ENCODE data around the gene COMMD1.
"Not testable (repeated sequence)": the region's sequence is repeated elsewhere in the genome, so short reads cannot be mapped to it uniquely, and the experiment has no call there.

Gene COMMD1

DNA sequence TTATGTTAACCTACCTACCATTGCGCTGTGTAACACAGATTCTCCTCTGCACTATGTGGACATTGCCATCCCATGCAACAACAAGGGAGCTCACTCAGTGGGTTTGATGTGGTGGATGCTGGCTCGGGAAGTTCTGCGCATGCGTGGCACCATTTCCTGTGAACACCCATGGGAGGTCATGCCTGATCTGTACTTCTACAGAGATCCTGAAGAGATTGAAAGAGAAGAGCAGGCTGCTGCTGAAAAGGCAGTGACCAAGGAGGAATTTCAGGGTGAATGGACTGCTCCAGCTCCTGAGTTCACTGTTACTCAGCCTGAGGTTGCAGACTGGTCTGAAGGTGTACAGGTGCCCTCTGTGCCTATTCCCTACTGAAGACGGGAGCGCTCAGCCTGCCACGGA, 241.3 kb downstream of the COMMD1 start:
- not testable (repeated sequence) for DNase-seq

DNA sequence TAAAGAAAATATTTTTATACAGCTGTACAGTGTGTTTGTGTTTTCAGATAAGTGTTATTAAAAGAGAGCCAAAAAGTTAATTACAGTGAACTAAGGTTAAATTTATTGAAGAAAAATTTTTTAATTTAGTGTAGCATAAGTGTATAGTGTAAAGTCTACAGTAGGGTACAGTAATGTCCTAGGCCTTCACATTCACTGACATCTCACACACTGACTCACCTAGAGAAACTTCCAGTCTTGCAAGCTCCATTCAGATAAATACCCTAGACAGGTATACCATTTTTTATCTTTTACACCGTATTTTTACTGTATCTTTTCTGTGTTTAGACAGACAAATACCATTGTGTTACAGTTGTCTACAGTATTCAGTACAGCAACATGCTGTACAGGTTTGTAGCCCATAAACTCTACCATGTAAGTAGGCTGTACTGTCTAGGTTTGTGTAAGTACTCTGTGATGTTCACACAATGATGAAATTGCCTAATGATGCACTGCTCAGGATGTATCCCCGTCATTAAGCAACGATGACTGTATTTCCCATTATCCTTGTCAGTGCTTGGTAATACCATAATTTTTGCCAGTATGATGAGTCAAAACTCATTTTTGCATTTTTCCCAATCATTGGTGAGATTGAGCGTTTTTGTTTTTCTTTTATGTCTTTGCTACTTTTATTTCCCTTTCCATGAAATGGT, 242.3 kb downstream of the COMMD1 start:
- no peak for DNase-seq

DNA sequence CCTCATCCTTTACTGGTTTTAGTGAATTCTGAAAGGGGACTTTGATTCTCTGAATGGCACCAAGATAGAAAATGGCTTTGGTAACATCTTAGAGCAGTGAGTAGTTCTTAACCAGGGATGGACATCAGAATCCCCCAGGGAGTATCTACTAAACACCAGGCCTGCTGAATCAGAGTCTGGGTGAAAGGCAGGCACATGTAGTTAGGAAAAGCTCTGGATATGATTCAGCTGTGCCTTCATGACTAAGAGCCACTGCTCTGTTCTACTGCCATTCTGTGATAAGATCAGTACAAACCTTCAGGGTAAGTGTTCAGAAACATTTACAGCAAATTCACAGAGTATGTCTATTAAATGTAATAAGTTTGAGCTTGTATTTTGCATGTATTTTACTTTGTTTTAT, 244.2 kb downstream of the COMMD1 start:
- DNase-seq = no peak

DNA sequence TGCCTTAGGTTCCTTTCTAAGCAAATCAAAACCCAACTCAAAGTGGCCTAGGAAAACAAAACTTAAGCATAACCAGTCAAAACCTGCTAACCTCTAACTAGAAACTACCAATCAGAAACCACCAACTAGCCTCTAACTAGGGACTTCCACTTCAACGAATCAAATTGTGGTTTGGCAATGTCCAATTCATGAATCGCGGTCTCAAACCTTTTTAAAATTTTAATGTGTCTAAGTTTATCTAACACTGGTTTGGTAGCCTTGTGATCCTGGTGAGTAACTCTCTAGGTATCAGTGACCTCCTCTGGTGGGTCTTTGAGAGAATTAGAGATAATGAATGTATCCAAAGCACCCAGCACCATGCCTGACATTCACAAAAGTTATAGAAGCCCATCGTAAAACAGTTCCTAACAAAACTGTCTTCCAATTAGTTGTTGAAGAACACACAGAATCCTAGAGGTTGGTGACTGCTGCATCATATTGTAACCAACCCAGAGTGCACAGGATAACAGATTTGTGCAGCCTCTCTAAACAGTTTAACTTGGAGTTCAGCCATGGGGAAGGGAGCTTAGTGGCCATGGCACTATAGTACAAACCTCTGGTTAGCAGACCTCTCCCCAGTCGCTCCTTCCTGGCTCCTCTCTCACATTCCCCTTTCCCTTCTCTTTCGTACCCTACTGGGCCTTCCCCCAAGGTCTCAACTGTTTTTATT, 245.3 kb downstream of the COMMD1 start:
- DNase-seq = no peak

DNA sequence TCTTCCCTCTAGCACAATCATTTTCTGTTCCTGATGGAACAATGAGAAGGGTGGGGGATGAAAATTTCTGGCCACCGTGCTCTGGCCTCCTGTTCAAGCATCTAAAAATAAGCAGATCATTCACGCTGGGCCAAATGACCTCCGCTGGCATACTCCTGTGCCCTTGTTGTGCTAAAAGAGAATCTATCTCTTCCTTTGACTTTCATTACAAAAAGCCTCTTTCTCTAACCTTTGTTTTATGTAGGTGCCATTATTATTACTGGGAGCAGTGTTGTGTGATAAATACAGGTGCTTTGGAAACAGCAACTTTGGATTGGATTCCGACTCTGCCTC, 245.8 kb downstream of the COMMD1 start:
- DNase-seq = no peak

DNA sequence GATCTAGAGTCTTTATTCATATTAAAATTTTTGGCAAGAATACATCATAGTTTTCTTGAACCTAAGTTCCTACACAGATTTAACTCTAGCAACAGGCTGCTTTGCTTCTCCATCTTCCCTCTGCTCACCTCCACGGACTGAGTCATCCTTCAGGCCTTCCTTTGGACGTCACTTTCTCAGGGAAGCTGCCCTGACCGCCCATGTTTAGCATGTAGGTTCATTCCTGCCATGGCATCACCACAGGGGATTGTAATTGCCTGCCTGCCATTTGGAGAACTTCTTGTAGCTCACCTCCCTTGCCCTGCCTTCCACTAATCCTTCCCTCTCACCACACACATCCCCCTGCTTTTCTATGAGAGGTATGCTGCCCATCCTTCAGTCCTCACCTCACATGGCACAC, 246.5 kb downstream of the COMMD1 start:
- DNase-seq = no peak

DNA sequence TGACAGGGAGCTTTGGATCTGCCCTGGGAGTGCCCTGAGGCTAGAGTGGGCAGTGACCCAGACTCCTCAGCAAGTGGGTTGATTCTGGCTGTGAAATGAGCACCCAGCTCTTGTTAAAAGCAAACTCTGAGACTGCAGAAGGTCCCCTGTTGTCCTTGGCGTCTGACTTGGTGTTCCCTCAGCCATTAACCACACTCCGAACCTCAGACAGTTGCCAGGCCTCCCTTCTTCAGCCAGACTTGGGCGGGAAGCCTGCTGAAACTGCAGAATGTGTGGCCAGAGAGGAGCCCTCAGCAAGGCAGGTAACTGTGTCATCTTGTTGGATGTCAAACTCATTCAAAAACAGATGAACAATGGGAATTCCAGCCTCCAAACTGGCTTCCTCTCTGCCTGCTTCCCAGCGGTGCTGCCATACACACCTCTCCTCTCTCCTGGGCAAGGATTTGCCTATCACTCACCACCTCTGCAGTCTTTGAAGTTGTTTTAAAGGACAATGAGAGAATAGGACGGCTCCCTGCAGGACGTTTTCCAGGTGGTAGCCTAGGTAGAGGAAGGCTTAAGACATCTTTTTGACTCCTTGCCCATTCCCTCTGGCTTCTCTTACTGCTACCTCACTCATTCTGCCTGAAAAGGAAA, 251.5 kb downstream of the COMMD1 start:
- no peak for DNase-seq

DNA sequence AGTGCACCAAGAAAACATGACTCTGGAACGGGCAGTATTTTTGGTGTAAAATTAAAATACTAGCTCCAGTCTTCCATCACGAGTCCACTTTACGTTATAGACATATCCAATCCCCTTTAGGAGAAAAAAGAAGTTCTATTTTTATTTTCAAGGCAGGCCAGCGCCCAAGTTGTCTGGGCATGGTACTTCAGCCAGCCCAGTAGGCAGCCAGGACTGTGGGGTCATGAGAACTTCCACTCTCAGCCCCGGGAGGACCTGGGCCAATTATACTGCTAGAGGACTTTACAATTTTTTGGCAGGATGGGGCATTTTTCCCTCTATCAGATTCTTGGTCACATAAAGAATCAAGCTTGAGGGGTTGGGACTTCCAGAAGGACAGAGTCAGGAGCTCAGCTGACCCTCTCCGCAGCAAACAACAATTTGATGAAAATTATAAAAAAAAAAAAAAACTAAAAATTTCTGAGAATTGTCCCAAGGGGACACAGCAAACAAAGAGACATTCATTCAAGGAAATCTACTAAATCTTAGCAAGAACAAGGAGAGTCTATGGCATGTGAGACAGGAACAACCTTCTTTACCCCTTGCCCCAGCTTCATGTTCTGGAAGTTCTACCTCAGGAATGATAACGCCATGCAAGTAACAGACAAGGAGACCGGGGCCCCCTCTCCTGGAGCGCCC, 253.1 kb downstream of the COMMD1 start:
- no peak for DNase-seq

DNA sequence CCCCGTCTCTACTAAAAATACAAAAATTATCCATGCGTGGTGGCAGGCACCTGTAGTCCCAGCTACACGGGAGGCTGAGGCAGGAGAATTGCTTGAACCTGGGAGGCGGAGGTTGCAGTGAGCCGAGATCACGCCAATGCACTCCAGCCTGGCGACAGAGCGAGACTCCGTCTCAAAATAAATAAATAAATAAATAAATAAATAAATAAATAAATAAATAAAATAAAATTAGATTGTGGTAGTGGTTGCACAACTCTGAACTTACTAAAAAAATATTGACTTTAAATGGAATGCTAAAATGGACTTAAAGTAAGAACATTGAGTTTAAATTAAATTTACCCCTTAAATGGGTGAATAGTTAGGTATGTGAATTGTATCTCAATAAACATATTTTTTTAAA, 255.2 kb downstream of the COMMD1 start:
- not testable (repeated sequence) for DNase-seq

DNA sequence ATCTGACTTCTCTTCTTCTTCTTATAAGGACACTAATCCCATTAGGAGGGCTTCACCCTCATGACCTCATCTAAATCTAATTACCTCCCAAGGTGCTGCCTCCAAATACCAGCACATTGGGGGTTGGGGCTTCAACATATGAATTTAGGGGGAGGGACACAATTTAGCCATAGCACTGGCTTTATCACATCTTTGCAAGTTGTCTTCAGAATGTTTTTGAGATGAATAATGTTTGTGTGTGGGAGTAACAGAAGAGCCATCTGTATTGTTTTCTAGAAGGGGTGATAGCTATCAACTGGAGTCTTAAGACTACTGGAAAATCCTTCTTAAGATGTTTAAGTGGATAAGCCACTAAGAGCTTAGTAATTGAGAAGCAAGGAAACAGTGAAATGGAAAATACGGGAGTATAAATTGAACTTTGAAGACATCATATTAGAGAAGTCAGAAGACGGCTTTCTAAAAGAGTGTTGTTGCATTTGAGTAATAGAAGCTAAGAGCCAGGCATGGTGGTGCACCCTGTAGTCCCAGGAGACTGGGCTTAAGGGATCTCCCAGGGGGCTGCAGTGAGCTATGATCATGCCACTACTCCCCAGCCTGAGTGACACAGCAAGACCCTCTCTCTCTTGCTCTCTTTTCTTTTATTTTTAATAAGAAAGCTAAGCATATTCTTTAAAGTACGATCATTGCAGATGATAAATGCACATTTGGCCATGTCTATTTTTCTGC, 257.8 kb downstream of the COMMD1 start:
- no peak for DNase-seq

DNA sequence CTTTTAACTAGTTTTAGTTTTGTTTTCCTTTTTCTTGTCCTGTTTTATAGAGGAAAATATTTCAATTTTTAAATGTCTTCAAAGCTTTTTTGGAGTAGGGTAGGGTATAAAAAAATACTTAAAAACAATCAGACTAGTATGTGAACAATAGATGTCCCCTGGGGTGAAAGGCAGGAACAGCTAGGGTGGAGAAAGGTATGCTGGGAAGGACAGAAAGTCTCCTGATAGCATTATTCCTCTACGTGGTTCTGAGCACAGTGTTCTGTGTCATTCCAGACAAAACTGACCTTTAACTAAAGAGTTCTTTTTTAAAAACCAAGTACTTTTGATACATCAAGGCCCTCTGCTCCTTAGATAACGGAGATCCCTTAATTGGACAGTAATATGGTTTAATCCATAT, 258.4 kb downstream of the COMMD1 start:
- DNase-seq = no peak

DNA sequence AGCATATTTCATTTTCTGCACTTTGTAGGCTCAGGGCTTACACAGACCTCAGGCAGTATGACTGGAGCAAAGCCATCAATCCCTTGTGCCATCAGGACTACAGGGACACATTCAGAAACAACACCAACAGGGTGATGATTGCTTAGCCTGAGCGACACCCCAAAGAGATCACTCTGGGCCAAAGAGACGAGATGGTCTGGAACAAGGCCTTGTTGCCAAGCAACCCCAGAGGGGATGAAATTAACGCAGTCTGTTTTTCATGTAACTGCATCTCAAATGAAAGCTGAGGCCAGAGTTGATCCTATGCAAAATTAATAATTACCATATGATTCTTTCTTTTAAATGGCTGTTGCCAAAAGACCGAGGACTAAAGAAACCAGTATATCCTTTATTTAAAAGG, 270.3 kb downstream of the COMMD1 start:
- no peak for DNase-seq

DNA sequence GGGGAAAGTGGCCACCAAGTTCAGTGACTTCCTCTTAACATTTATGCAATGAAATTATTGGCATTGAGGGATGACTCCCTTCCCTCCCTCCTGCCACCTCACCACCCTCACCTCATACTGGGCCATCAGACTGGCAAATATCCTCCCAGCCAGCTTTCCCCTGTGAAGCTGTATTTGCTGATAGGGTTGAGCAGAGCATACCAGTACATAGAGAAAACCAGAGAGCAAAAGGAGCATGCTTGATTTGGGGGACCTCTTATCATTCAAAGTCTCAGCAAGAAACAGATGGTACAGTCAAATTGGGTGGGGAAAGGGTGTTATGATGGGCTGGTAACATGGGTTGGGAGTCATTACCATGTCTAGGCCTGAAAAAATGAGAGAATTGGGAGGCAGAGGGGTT, 271.3 kb downstream of the COMMD1 start:
- no peak for DNase-seq

DNA sequence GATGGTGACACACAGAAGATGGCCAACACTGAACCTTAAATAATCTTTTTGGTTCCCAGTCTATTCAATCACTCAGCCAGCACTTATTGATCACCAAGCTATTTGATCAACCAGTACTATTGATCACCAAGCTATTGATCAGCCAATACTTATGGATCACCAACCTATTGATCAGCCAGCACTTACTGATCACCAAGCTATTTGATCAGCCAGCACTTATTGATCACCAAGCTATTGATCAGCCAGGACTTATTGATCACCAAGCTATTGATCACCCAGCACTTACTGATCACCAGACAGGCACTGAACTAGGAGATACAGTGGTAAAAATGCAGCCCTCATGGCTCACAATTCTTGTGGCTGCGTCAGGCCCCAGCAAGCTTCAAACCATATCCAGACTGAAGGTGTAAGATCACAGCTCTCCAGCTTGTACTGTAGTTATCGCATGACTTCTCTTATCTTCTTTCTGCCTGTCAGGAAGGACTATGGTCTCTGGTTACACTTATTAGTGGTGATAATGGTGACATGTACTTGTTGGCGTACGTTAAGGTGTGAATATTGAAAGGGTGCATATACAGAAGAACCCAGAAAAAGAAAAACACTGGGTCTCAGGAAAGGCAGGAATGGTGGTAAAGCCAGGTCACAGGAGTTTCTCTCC, 272.0 kb downstream of the COMMD1 start:
- no peak for DNase-seq

DNA sequence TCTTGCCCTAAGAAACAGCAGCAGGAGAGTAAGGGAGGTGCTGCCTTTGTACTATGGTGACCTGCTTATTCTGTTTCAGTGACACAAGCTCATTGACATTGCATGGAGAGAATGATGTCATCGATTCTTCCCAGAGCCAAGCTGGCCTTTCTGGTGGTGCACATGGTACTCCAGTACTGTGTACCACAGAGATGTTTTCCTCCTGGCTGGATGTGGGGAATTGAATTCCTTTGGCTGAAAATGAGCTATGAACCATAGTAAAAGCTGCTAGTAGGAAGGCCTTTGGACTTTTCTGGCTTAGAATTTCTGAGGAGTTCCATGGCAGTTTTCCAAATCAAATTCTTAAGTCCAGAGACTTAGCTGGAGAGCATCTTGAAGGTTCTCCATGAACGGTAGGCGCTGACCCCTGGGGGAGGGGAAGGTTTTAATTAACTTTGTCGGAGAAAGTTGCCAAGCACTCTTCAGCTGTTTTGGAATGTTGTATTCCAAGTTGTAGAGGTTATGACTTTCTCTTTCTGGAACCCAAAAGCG, 273.3 kb downstream of the COMMD1 start:
- no peak for DNase-seq

DNA sequence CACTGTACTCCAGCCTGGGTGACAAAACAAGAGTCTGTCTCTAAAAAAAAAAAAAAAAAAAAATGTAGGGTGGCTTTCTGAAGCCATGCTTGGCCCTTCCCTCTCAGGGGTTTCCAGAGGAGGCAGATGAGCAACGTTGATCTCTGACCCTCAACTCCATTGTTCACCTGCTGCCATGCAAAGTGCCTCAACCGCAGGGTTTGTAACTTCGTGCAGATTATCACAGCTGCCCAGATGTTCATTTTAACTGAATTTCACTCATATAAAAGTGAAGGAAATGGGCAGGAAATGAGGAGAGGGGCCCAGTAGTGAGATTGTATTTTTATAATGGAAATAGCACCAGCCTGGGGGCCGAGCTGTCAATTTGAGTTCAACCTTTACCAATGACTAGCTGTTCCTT, 275.5 kb downstream of the COMMD1 start:
- no peak for DNase-seq

DNA sequence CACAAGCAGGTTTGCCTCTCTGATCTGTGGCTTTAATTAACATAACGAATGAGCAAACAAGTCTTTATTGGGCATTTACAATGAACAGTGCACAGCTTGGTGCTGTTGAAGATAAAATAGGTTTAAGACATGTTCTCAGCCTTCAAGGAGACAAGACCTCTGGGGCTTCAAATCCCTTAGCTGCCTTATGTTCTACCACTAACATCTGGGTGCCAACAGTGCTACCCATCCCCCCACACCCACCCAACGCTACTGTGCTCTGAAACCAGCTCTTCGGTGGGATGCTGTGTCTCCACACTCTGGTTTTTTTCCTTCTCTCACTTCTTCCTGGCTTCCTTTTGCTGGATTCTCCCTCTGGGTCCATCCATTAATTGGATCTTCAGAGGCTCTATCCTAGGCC, 276.4 kb downstream of the COMMD1 start:
- no peak for DNase-seq

DNA sequence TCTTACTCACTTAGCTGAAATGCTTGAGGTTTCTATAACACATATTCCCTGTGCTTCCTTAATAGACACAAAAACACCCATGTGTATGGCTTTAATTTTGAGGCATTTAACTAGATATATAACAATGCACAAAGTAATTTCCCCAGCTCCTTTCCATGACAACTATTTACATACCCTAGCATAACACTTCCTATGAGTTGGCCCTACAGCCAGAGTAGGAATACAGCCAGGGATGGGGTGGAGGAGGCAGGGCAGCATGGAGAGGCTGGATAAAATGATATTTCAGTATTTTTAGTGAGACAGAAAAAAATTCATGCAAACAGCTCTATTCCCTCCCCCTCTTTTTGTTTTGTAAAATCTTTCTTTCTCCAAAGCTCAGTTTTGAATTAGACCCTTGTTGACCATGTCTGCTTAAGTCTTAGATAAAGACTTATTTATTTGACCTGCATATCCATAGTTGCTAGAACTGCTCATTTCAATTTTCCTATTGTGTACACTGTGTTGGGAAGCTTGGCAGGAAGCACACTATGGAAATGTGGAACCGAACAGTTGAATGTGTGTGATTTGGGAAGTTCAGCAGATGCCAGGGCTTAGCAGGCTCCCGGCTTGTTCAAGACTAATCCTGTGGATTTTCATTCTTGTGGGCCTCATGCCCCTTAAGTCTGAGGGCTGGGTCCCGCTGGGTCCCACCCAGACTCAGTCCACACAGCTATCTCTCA, 279.2 kb downstream of the COMMD1 start:
- no peak for DNase-seq
